OCI-LY7 (cell line): ENCODE data around the gene NFATC3.

ENCODE experiments used
- CTCF ChIP-seq: fragments of 200-600 bp; sonication (generic); conservative IDR thresholded peaks from 2 replicates; pipeline ENCODE4 v1.5.1; 2014; ENCODE audit warnings: mild to moderate bottlenecking, antibody characterized with exemption, low read length, moderate library complexity, mixed read lengths
- EZH2phosphoT487 ChIP-seq: fragments of 200-600 bp; sonication (generic); IDR thresholded peaks from 2 replicates; pipeline ENCODE4 v1.6.1; 2018; ENCODE audit warnings: low read depth, borderline replicate concordance, mild to moderate bottlenecking, mixed run types, antibody characterized with exemption, low read length, moderate library complexity, mixed read lengths

- no peak for TF ChIP-seq EZH2phosphoT487
- no peak for TF ChIP-seq CTCF
These were observed 15.3 kb downstream of the NFATC3 start for GRCh38 chr16:68100488-68100887.
